Common myeloid progenitor, CD34-positive (primary cell): Measurements from ENCODE around the gene MRPL16.

Source experiments
- CTCF ChIA-PET: fragments of 350-600 bp; sonication (Branson Sonifier 250); formaldehyde crosslinking; loops from one replicate; lab custom pipeline; 2021; ENCODE audit warnings: antibody characterized with exemption; lab: Charles Lee
- POLR2A ChIA-PET: fragments of 350-600 bp; sonication (Branson Sonifier 250); formaldehyde crosslinking; loops from one replicate; lab custom pipeline; 2021; ENCODE audit warnings: antibody characterized with exemption; lab: Charles Lee
- DNase-seq, 3 donors: peaks; one replicate each; pipeline versions ENCODE4 v3.0.0 to v3.0.0-alpha.2; 2013
- H3K27ac ChIP-seq, 2 experiments: 1 replicate in 1 of 2; 2 replicates in 1 of 2; pipeline ENCODE4 v1.7.0; 2013; ENCODE audit warnings: inconsistent platforms in 2 of 2, low read length in 2 of 2, mild to moderate bottlenecking in 2 of 2, low read depth in 1 of 2, moderate library complexity in 1 of 2; ENCODE audit not compliant: severe bottlenecking in 2 of 2, insufficient read depth in 1 of 2, poor library complexity in 1 of 2
- H3K27me3 ChIP-seq, 5 experiments: replicated peaks in 2 of 5; 1 replicate in 3 of 5; 2 replicates in 2 of 5; pipeline versions ENCODE4 v1.6.1 to v1.7.0; 2013; ENCODE audit warnings: low read length in 4 of 5, mild to moderate bottlenecking in 2 of 5, moderate library complexity in 2 of 5, inconsistent platforms in 1 of 5; ENCODE audit not compliant: insufficient read depth in 5 of 5, control insufficient read depth in 4 of 5
- H3K36me3 ChIP-seq, 4 experiments: 1 replicate in 2 of 4; 2 replicates in 2 of 4; pipeline versions ENCODE4 v1.6.1 to v1.7.0; 2013; ENCODE audit warnings: low read length in 3 of 4, control low read depth in 1 of 4, mild to moderate bottlenecking in 1 of 4; ENCODE audit not compliant: control insufficient read depth in 4 of 4, insufficient read depth in 4 of 4
- H3K4me1 ChIP-seq, 4 experiments: 1 replicate in 3 of 4; 2 replicates in 1 of 4; pipeline versions ENCODE4 v1.6.1 to v1.7.1; 2013; ENCODE audit warnings: low read length in 3 of 4, mild to moderate bottlenecking in 3 of 4, control low read depth in 1 of 4, inconsistent platforms in 1 of 4, moderate library complexity in 1 of 4; ENCODE audit not compliant: control insufficient read depth in 4 of 4, insufficient read depth in 4 of 4; ENCODE audit errors: control extremely low read depth in 1 of 4
- H3K4me3 ChIP-seq, 7 experiments: 1 replicate in 4 of 7; 2 replicates in 3 of 7; pipeline versions ENCODE4 v1.5.1 to v1.7.0; 2013; ENCODE audit warnings: mild to moderate bottlenecking in 7 of 7, low read length in 6 of 7, moderate library complexity in 6 of 7, inconsistent platforms in 2 of 7, low read depth in 2 of 7, control low read depth in 1 of 7; ENCODE audit not compliant: insufficient read depth in 4 of 7, control insufficient read depth in 1 of 7; ENCODE audit errors: extremely low read depth in 1 of 7
- H3K9me3 ChIP-seq, 5 experiments: 1 replicate in 4 of 5; 2 replicates in 1 of 5; pipeline versions ENCODE4 v1.6.1 to v1.7.1; 2013; ENCODE audit warnings: low read length in 4 of 5, mild to moderate bottlenecking in 2 of 5, inconsistent platforms in 1 of 5, low read depth in 1 of 5, moderate library complexity in 1 of 5; ENCODE audit not compliant: control insufficient read depth in 4 of 5, insufficient read depth in 2 of 5; ENCODE audit errors: control extremely low read depth in 1 of 5
- WGBS: methylation state at CpG from one replicate; pipeline ENCODE4 v1.1.5; 2013; ENCODE audit not compliant: insufficient coverage; 5-methylcytosine and 5-hydroxymethylcytosine counted together

MRPL16 gene

GRCh38 chr11:59756558-59756840, 54.1 kb downstream of the MRPL16 start:
- ChIA-PET POLR2A (no interaction called here), CTCF (interaction anchor here (1.4 to 6.9 kb wide), 6 partner anchors 9 to 50 kb away, joined by 4 to 74 read pairs (median 32); no protein-coding TSS in a partner anchor)
- H3K27ac ChIP-seq, result no peak overlapping the region
- no peaks in the 10 kb centered on the region for H3K27me3 ChIP-seq
- peak in 1 of 3 donors; percentile 10 for DNase-seq
- 5% methylated on average over 2 of the region's 3 CpGs for WGBS
- peaks cover 0 to 12% (median 0%) of the 10 kb centered on the region in 4 experiments for H3K36me3 ChIP-seq
- peaks cover 7 to 31% (median 28%) of the 10 kb centered on the region in 4 experiments for H3K4me1 ChIP-seq
- H3K4me3 ChIP-seq, result peak overlapping the region in 6 of 7 experiments; percentile 21 to 95 (median 88)
- H3K9me3 ChIP-seq, result no peaks in the 10 kb centered on the region
